K562 (cell line): ENCODE results near the gene SUN5. TPM values are rescaled to one million over a fixed set of nuclear protein-coding genes. Genes with fewer than 3 reads are reported as not detected.

ENCODE experiments used
- ATAC-seq: fragments of 200-7000 bp; cut with Tn5 transposase; 3 replicates; pipeline ENCODE4 v1.9.1; 2020; ENCODE audit warnings: moderate library complexity
- BruUV-seq: library from RNA; stranded (reverse); fragments of 400-500 nt; replicated peaks from 2 replicates; lab custom pipeline; 2021; lab: Mats Ljungman, UMichigan
- CTCF ChIA-PET: fragments of 300-600 bp; formaldehyde crosslinking; extraction: SDS; loops from one replicate; lab custom pipeline; 2021; ENCODE audit warnings: low intra/inter-chr PET ratio; lab: Yijun Ruan, JAX
- POLR2A ChIA-PET: fragments of 300-600, 350-650 bp; sonication (Branson Sonifier 250); formaldehyde crosslinking; extraction: SDS; loops from one replicate; lab custom pipeline; 2021; ENCODE audit warnings: antibody characterized with exemption, inconsistent platforms; lab: Yijun Ruan, JAX
- DNase-seq, 4 experiments: peaks; one replicate each; pipeline versions ENCODE4 v3.0.0 to v3.0.0-alpha.2; 2011 to 2018; ENCODE audit warnings: low spot score in 3 of 4, mixed read lengths in 3 of 4; ENCODE audit errors: extremely low read depth in 1 of 4
- FAIRE-seq: peaks from 2 replicates; lab custom pipeline; 2011; peaks lifted over from hg19 to GRCh38; lab: Jason Lieb, UNC
- H2AFZ ChIP-seq: 2 replicates; pipeline ENCODE4 v1.6.0; 2011; ENCODE audit warnings: low read depth, low read length, control low read depth, inconsistent platforms
- H3K27ac ChIP-seq: fragments of 200-600 bp; 3 replicates; pipeline ENCODE4 v1.8.0; 2011; ENCODE audit warnings: low read depth, mild to moderate bottlenecking, control low read depth, inconsistent platforms, low read length, moderate library complexity, mixed read lengths; ENCODE audit errors: extremely low read depth
- H3K27me3 ChIP-seq, 2 experiments: fragments of 300-600 bp in 1 of 2; 2 replicates in 1 of 2; 3 replicates in 1 of 2; pipeline versions ENCODE4 v1.6.0 to v1.8.0; 2011; ENCODE audit warnings: inconsistent platforms in 2 of 2, low read length in 2 of 2, mild to moderate bottlenecking in 1 of 2, mixed read lengths in 1 of 2, moderate library complexity in 1 of 2; ENCODE audit not compliant: control insufficient read depth in 2 of 2, insufficient read depth in 2 of 2
- H3K36me3 ChIP-seq: fragments of 300-600 bp; 3 replicates; pipeline ENCODE4 v1.8.0; 2011; ENCODE audit warnings: mild to moderate bottlenecking, low read length, inconsistent platforms; ENCODE audit not compliant: control insufficient read depth, insufficient read depth
- H3K4me1 ChIP-seq, 2 experiments: fragments of 200-600 bp in 1 of 2; replicated peaks in 1 of 2; 2 replicates in 1 of 2; 3 replicates in 1 of 2; pipeline versions ENCODE4 v1.5.1 to v1.8.0; 2011; ENCODE audit warnings: inconsistent platforms in 2 of 2, low read length in 2 of 2, mild to moderate bottlenecking in 1 of 2, mixed read lengths in 1 of 2, moderate library complexity in 1 of 2; ENCODE audit not compliant: control insufficient read depth in 2 of 2, insufficient read depth in 2 of 2
- H3K4me2 ChIP-seq: 2 replicates; pipeline ENCODE4 v1.6.1; 2011; ENCODE audit warnings: low read length, control low read depth, inconsistent platforms, mixed read lengths; ENCODE audit not compliant: insufficient read depth
- H3K4me3 ChIP-seq: fragments of 200-600 bp; sonication (generic), shearing (Covaris generic); 2 replicates; pipeline ENCODE4 v1.5.1; 2016; ENCODE audit warnings: control low read depth, inconsistent platforms
- H3K79me2 ChIP-seq: fragments of 200-600 bp; 3 replicates; pipeline ENCODE4 v1.8.0; 2011; ENCODE audit warnings: low read length, inconsistent platforms; ENCODE audit not compliant: control insufficient read depth, insufficient read depth
- H3K9ac ChIP-seq, 2 experiments: 2 replicates each; pipeline versions ENCODE4 v1.6.0 to v1.6.1; 2011; ENCODE audit warnings: low read depth in 2 of 2, low read length in 2 of 2, control low read depth in 1 of 2, inconsistent platforms in 1 of 2, mild to moderate bottlenecking in 1 of 2, mixed read lengths in 1 of 2; ENCODE audit not compliant: insufficient read depth in 1 of 2
- H3K9me1 ChIP-seq: one replicate; pipeline ENCODE4 v1.6.0; 2011; ENCODE audit warnings: inconsistent platforms, mild to moderate bottlenecking, low read length, moderate library complexity; ENCODE audit not compliant: control insufficient read depth, insufficient read depth
- H3K9me3 ChIP-seq: replicated peaks from 2 replicates; pipeline ENCODE4 v1.5.1; 2011; ENCODE audit warnings: low read depth, low read length, inconsistent platforms; ENCODE audit not compliant: control insufficient read depth, insufficient read depth
- H4K20me1 ChIP-seq: replicated peaks from 2 replicates; pipeline ENCODE4 v1.6.1; 2011; ENCODE audit warnings: low read length, inconsistent platforms, mixed read lengths; ENCODE audit not compliant: control insufficient read depth, insufficient read depth
- ATF7 ChIP-seq: fragments of 450-650 bp; IDR thresholded peaks from 2 replicates; pipeline ENCODE4 v1.7.1; 2014; ENCODE audit warnings: mild to moderate bottlenecking, moderate library complexity
- BMI1 ChIP-seq: fragments of 150-350 bp; IDR thresholded peaks from 2 replicates; pipeline ENCODE4 v1.6.1; 2014; ENCODE audit warnings: low read length
- FUS ChIP-seq: fragments of 200-400 bp; formaldehyde crosslinking; optimal IDR thresholded peaks from 2 replicates; pipeline ENCODE3; 2017; ENCODE audit warnings: low read depth, low read length
- MCM3 ChIP-seq: fragments of 450-650 bp; IDR thresholded peaks from 2 replicates; pipeline ENCODE4 v1.6.1; 2016
- MCM7 ChIP-seq, 2 experiments: fragments of 450-650 bp; IDR thresholded peaks; 2 replicates each; pipeline ENCODE4 v1.6.1; 2016 to 2018
- MYC ChIP-seq, 2 experiments: fragments of 250-450 bp in 1 of 2; sonication (Bioruptor Pico) in 1 of 2; IDR thresholded peaks; 2 replicates each; pipeline versions ENCODE4 v1.5.1 to v1.6.1; 2012 to 2021; ENCODE audit warnings: low read depth in 2 of 2, borderline replicate concordance in 1 of 2, improper control_type of control experiment in 1 of 2, low read length in 1 of 2, mild to moderate bottlenecking in 1 of 2, moderate library complexity in 1 of 2
- NR3C1 ChIP-seq: sonication (generic); formaldehyde crosslinking; IDR thresholded peaks from 2 replicates; pipeline ENCODE4 v1.8.1; 2022; ENCODE audit warnings: missing genetic modification reagents
- SMC3 ChIP-seq: conservative IDR thresholded peaks from 2 replicates; pipeline ENCODE4 v1.6.1; 2011; ENCODE audit warnings: low read depth, low read length, improper control_type of control experiment; ENCODE audit not compliant: insufficient read depth
- ZNF143 ChIP-seq: sonication (generic); formaldehyde crosslinking; IDR thresholded peaks from 2 replicates; pipeline ENCODE4 v1.9.0; 2022; ENCODE audit warnings: mild to moderate bottlenecking, missing genetic modification reagents
- ZNF282 ChIP-seq: sonication (generic); formaldehyde crosslinking; IDR thresholded peaks from 2 replicates; pipeline ENCODE4 v1.8.1; 2023; ENCODE audit warnings: missing genetic modification reagents
- ZNF780A ChIP-seq: fragments of 250-450 bp; sonication (Bioruptor Pico); IDR thresholded peaks from 2 replicates; pipeline ENCODE4 v1.5.0; 2021; ENCODE audit warnings: mild to moderate bottlenecking
- WGBS: fragments of 100-300 bp; shearing (Covaris generic); methylation state at CpG from one replicate; pipeline ENCODE4 v1.1.6; 2016; ENCODE audit warnings: low coverage, mixed read lengths; ENCODE audit not compliant: insufficient coverage; ENCODE audit errors: missing lambda C conversion rate; 5-methylcytosine and 5-hydroxymethylcytosine counted together
- in situ Hi-C: fragments of 300-500 bp; cut with MboI; formaldehyde crosslinking; loops from 4 replicates; pipeline ENCODE4 v1.15.0; 2018; ENCODE audit warnings: inconsistent platforms, mixed read lengths
- intact Hi-C: fragments of 100-400 bp; cut with micrococcal nuclease; formaldehyde crosslinking; loops from 2 replicates; pipeline ENCODE4 v1.14.2; 2022
- polyA plus RNA-seq, 8 experiments: library from polyadenylated mRNA; depleted of rRNA in 4 of 8; stranded (reverse) in 5 of 8; unstranded in 3 of 8; fragments of >200 nt; fragmentation: Nextera tagmentation in 2 of 8; fragmentation: Illumina TruSeq in 1 of 8; extraction: Ambion mirVana in 2 of 8; extraction: Trizol in 1 of 8; gene quantifications; 2 replicates each; pipeline versions ENCODE4 v1.2.1 to v1.2.3, GENCODE V29; 2011 to 2014; ENCODE audit warnings: inconsistent platforms in 1 of 8, missing spikeins in 1 of 8
- total RNA-seq, 7 experiments: library from RNA; depleted of rRNA in 6 of 7; stranded (reverse); fragments of >200 nt in 6 of 7; fragmentation: Illumina TruSeq in 2 of 7; extraction: Trizol in 2 of 7; gene quantifications; 2 replicates each; pipeline versions ENCODE4 v1.2.1 to v1.2.3, GENCODE V29; 2011 to 2021; ENCODE audit warnings: low replicate concordance in 1 of 7
- TF ChIP-seq, protein P1 (sequence below), 2 experiments: fragments of 150-350 bp in 1 of 2; IDR thresholded peaks; 2 replicates each; pipeline ENCODE4 v1.6.1; 2012 to 2016; ENCODE audit warnings: low read depth in 2 of 2, low read length in 2 of 2, mild to moderate bottlenecking in 1 of 2, moderate library complexity in 1 of 2

Gene SUN5
- total and polyA plus RNA-seq, 9 of the 15 experiments (the other 6 are each of a cell fraction or from before 2014, with no cell fraction given), result not detected

DNA sequence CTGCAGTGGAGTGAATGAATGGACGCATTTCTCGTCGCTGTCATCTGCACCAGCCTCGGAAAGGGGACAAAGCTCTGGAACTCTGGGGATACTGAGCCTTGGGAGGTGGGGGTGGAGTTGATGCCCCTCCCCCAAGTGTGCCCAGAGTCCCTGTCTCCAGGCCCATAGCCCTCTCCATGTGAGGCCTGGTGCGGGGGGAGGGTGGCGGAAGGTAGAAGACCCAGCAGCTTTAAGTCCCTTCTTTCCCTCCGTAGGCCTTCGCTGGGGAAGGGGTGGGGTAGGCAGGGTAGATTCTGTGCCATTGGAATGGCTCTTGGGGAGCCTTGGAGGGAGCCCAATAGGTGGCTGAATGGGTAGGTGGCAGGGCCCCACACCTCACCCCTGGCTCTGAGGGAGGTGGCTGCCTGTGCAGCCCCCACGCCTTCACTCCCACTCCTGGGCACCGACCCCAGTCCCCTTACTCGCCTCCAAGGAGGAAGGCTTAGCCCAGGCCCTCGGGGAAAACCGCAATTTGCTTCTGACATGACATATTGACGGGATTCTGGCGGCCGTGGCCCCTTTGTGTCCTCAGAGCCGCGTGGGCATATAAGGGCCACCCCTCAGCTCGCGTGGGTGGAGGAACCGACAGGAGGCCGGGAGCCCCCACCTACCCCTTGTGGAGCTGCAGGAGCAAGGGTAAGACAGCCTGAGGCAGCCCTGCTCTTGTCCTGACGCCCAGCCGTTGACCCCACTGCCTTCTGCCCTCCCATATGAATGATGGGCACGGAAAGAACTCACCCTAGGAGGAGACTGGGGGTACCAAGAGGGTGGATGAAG is 49.3 kb upstream of the SUN5 start, which contains the start of gene BPIFB3:
BPIFB3 (plus strand) TSS at position 613 of the 816 bp plus-strand sequence. CDS start 1,533 bp downstream, outside the sequence.
- H3K36me3 ChIP-seq, result no peaks in the 10 kb centered on the region
- CTCF ChIA-PET, result no interaction called here
- no peak within 1 kb of the TSS for H3K4me3 ChIP-seq
- DNase-seq, result no peak
- H3K27ac ChIP-seq, result no peak within 1 kb of the TSS
- FAIRE-seq, result no peak
- TF ChIP-seq MYC (IDR thresholded peaks at IDR 0.05; ENCODE audit: low read depth, low read length) (no peak), MYC (CRISPR knock-in tag; IDR thresholded peaks at IDR 0.05; ENCODE audit: borderline replicate concordance, low read depth) (no peak), ZNF780A (CRISPR knock-in tag) (no peak), ZNF143 (CRISPR knock-in tag) (no peak), MCM7 (IDR thresholded peaks at IDR 0.05) (no peak), FUS (no peak), SMC3 (no peak), MCM3 (no peak), NR3C1 (CRISPR knock-in tag) (no peak), BMI1 (no peak), ATF7 (no peak), ZNF282 (CRISPR knock-in tag) (no peak)
- TF ChIP-seq, protein P1, sequence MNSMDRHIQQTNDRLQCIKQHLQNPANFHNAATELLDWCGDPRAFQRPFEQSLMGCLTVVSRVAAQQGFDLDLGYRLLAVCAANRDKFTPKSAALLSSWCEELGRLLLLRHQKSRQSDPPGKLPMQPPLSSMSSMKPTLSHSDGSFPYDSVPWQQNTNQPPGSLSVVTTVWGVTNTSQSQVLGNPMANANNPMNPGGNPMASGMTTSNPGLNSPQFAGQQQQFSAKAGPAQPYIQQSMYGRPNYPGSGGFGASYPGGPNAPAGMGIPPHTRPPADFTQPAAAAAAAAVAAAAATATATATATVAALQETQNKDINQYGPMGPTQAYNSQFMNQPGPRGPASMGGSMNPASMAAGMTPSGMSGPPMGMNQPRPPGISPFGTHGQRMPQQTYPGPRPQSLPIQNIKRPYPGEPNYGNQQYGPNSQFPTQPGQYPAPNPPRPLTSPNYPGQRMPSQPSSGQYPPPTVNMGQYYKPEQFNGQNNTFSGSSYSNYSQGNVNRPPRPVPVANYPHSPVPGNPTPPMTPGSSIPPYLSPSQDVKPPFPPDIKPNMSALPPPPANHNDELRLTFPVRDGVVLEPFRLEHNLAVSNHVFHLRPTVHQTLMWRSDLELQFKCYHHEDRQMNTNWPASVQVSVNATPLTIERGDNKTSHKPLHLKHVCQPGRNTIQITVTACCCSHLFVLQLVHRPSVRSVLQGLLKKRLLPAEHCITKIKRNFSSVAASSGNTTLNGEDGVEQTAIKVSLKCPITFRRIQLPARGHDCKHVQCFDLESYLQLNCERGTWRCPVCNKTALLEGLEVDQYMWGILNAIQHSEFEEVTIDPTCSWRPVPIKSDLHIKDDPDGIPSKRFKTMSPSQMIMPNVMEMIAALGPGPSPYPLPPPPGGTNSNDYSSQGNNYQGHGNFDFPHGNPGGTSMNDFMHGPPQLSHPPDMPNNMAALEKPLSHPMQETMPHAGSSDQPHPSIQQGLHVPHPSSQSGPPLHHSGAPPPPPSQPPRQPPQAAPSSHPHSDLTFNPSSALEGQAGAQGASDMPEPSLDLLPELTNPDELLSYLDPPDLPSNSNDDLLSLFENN (IDR thresholded peaks at IDR 0.05; ENCODE audit: low read depth in 2 of 2, low read length in 2 of 2), result no peak
- ATAC-seq, result no peak
- H3K27me3 ChIP-seq, result peaks cover 20 to 51% of the 10 kb centered on the region in 2 experiments; a peak in 4 of 5 replicates
- H3K4me2 ChIP-seq, result no peak within 1 kb of the TSS
- no TSS peak for BruUV-seq
- intact Hi-C loops (no loop called here), in situ Hi-C loops (no loop called here)
- H2AFZ ChIP-seq, result no peak within 1 kb of the TSS
- H3K4me1 ChIP-seq, result no peaks in the 10 kb centered on the region
- H3K9me1 ChIP-seq, result peaks cover 2% of the 10 kb centered on the region
- H3K9ac ChIP-seq, result no peak within 1 kb of the TSS
- H3K79me2 ChIP-seq, result no peaks in the 10 kb centered on the region
- WGBS, result 1% methylated on average over 24 of the region's 25 CpGs
- H3K9me3 ChIP-seq, result no peaks in the 10 kb centered on the region
- H4K20me1 ChIP-seq, result no peaks in the 10 kb centered on the region; the same call in 1 of the 2 replicates
- POLR2A ChIA-PET, result interaction anchor here (0.5 to 0.7 kb wide), 3 partner anchors 43 to 958 kb away, joined by 3 to 4 read pairs (median 3); no protein-coding TSS in a partner anchor
